ENCODE data around the gene SLC41A2.

DNA sequence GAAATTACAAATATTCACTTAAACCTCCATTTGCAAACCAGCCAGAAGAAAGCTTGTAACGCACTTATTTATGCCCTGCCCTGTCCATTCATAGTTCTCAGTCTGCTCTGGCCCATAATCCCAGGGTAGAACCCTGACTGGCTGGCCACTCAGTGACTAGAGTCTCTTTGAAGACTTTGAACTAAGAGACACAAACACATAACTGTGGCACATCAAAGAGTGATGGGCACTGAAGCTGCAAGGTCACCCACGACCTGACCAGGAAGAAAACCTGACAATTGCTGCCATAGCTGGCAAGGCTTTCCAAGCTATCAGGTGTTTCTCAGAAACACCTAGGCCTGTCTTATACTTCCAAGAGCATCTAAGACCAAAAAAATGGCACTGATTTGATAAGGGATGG, 28.7 kb downstream of the SLC41A2 start:
- TF ChIP-seq, protein P1, sequence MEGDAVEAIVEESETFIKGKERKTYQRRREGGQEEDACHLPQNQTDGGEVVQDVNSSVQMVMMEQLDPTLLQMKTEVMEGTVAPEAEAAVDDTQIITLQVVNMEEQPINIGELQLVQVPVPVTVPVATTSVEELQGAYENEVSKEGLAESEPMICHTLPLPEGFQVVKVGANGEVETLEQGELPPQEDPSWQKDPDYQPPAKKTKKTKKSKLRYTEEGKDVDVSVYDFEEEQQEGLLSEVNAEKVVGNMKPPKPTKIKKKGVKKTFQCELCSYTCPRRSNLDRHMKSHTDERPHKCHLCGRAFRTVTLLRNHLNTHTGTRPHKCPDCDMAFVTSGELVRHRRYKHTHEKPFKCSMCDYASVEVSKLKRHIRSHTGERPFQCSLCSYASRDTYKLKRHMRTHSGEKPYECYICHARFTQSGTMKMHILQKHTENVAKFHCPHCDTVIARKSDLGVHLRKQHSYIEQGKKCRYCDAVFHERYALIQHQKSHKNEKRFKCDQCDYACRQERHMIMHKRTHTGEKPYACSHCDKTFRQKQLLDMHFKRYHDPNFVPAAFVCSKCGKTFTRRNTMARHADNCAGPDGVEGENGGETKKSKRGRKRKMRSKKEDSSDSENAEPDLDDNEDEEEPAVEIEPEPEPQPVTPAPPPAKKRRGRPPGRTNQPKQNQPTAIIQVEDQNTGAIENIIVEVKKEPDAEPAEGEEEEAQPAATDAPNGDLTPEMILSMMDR (IDR thresholded peaks at IDR 0.05; ENCODE audit: low read depth, low read length): no peak
- no peak for TF ChIP-seq EZH2phosphoT487 (IDR thresholded peaks at IDR 0.05; ENCODE audit: low read depth)

Measured in OCI-LY3 (cell line).